ENCODE data around the gene CRTC2.

The CRTC2 gene

DNA sequence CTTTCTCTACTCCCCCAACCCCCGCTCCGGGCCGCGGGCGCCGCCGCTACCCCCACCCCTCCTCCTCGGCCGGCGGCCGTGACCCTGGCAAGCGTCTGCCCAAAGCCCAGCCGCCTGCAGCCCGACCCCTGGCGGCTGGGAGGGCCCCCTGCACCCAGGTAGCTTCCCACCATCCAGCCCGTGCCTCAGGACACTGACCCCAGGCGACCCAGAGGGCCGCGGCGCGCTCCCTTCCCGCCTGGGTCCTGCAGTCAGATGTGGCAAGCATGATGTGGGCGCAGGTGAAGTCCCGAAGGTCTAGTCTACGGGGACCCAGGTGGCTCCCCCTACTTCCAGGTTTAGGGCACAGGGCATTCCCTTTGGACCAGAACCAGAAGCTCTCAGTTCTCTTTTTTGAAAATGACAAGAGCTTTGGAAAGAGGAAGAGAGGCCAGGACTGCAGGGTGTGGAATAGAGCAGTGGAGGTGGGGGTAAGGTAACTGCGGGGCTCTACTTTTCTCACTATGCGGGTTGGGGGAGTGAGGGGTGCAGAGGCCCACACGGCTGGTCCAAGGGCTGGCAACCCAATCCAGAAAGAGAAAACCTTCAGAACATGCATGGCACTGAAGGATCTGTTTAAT lies 11.7 kb downstream of the CRTC2 start, which contains the start of gene DENND4B:
TSS of gene DENND4B (minus strand) at position 97 of the 620 bp plus-strand sequence. CDS start 2,344 bp downstream, outside the sequence.
- peak; percentile 71 for DNase-seq (ENCODE audit: low read depth)

DNA sequence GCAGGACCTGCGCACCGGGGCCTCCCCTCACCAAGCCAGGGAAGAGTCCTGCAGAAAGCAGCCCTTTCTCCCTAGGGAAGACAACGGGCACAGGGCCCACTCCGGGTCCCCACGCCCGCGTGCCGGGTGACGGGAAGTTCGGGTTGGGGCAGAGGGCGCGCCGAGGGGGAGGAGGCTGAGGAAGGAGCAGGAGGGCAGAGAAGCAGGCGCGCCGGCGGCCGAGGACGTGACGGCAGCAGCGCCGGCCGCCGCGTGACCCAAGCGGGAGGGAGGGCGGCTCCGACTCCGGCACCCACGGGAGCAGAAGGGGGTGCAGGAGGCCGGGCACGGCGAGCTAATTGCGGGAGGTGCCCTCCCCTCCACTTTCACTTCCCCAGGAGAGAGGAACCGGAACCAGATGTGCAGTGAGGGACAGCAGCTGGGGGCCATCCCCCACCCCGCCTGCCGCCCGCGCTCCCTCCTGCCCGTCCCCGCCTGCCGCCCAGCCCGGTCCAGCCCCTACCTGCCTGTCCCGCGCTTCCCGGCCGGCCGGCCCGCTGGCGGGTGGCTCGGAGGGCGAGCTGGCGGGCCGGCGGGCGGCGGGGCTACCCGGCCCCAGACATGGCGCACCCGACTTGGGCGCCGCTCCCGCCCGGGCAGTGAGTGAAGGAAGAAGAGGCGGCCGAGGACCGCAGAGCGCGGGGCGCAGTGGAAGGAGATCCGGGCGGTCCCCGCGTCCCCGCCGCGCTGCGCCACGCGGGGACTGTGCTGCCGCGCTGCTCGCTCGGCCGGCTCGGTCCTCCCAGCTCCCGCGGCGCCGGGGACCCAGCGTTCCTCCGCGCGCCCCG lies 12.4 kb downstream of the CRTC2 start:
- DNase-seq (ENCODE audit: low read depth): peak; percentile 74

DNA sequence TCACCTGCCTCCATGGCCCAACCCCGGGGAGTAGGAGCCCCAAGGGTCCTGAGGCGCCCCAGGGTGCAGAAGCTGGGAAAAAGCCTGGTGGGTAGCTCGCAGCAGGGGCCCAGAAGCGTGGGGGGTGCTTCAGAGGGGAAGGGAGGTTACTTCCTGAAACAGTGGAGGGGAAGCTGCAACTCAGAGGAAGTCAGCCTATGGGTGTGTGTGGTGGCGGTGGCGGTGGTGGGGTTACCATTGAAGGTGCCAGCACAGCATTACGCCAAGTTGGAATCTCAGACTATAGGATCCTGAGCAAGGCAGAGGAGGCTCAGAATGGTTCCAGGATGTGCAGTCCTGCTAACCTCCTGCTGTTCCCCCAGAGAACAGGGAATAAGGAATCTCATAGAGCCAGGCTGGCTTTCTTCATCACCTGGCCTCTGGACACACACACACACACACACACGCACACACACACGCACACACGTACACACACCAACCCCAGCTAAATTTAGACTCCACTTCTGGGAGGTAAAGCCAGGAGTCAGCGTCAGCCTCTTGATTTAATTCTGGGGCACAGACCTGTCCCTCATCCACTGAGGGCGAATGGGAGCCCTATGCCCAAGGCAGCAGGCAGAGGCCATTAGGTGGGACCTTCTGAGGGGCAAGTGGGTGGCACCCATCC lies 13.1 kb downstream of the CRTC2 start:
- peak; percentile 69 for DNase-seq (ENCODE audit: low read depth)

DNA sequence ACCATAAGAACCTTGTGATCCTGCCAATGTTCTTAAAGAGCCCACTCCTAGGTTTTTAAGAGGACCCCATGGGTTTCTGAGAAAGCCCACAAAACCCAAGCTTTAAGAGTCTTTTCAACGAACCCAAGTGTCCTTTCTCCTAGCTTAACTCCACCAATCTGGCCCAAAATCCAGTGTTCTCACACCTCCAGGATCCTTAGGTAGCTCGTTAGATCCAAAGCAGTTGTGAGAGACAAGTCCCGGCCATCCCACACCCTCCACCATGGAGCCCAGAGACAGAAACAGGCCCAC lies 13.6 kb downstream of the CRTC2 start:
- no peak for DNase-seq (ENCODE audit: low read depth)

DNA sequence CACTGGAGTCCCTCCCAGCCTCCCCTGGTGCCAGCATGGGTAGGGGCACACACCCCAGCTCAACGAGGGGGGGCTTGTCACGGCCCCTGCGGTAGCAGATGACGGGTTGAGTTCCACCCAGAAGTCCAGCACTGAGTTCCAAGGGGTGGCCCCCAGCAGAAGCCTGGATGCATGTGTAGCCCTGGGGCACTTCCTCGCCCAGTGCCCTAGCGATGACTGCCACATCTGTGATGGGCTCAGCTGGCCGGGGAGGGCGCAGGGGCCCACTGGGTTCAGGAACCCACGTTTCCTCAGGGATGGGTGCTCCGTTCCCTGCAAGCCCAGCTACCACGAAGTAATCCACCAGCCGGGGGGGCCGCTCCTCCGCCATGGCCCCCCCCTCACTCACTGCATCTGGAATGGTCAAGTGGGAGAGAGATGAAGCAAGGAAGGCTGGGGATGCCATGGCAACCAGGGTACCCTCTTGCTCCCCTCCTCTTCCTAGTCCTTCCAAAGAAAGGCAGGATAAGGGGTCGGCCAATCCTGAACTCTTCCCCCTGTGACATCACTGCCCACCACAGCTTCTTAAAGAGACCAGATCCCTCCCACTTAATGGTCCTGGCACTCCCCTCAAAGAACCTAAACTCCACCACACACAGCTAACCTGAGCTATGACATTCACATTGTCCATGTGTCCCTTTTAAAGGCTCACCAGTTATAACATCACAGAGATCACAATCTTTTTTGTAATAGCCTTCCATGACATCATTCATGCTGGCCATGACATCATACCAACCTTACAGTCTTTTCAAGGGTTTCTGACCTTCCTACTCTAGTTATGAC lies 14.2 kb downstream of the CRTC2 start:
- DNase-seq (ENCODE audit: low read depth): no peak

DNA sequence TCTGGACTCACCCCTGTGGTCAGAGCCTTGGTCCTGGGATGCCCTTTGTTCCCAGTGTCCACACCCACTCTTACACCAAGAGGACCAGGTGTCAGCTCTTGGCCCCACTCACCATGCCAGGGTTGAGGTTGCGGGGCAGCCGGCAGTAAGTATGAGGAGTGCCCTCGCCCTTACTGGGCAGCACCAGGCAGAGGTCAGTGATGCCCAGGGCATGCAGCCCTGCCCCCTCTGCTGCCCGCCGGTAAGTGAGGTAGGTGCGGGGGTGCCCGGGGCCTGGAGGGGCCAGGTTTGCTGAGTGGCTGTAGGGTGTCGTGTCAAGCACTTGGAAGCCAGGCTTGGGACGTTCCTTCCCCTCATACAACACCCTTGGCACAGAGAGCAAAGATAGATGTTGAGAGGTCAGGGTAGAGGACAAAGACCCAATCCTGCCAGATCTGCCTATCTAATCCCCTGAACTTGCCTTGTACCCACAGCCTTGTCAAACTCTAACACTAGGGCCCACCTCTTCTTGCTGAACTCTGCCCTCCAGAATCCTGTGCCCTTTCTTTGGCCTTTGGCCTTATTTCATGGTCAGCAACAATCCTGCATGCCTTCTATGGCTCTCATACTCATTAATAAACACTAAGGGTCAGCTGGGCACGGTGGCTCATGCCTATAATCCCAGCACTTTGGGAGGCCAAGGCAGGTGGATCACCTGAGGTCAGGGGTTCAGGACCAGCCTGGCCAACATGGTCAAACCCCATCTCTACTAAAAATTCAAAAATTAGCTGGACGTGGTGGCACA lies 15.5 kb downstream of the CRTC2 start:
- DNase-seq (ENCODE audit: low read depth): no peak

DNA sequence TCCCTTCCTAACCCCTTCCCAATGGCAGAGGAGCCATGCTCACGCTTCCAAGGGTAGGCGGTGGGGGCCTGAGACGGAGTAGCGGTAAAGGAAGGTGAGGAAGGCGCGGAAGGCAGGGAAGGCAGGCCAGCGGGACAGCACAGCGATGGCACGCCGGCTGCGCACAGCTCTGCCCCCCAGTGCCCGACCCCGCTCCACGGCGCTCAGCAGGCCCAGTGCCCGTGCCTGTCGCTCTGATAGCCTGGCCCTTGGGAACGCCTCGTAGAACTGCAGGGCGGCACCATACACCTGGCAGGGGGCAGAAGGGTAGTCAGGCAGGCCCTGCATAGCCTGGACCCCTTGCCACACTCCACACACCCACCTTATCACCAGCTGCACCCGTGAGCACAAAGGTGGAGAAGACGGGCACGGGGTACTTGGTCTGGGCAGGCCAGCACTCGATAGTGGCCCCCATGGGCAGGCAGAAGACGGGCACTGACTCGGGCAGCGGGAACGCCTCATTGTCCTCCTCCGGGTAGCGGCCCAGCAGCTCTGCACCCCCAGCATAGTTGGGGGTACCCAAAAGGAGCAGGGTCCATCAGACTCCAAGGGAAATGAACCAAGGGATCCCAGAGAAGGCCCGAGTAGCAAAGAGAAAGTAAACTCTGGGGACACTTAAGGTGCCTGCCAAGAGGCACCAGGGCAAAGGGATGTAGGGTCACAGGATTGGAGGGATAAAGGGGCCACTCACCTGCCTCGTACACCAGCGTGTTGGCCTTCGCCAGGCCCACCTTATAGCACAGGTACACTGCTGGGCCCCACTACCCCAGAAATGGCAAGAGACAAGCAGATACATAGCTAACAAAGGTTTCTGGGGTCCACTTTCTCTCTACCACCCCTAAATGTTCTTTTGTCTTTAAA lies 16.3 kb downstream of the CRTC2 start:
- DNase-seq (ENCODE audit: low read depth): no peak

GRCh38 chr1:153940756-153941155 lies 17.7 kb downstream of the CRTC2 start:
- no peak for DNase-seq (ENCODE audit: low read depth)

GRCh38 chr1:153939476-153939875 lies 18.9 kb downstream of the CRTC2 start:
- DNase-seq (ENCODE audit: low read depth): no peak

DNA sequence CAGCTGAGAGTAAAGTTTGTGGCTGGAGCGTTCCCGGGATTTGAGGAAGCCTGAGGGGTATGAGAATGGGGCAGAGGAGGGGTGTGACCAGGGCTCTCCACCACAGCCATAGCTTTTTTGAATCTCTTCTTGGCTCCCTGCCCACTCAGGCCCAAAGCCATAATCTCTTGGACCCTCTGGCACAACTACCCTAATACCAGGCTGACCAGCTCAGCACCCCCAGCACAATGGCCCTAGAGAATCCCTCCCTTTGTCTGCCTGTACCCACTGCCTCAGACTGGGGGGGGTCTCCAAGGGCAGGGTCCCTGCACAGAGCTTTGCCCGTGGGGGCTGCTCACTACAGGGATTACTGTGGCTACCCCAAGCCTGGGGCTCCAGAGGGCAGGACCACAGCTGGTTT lies 19.4 kb downstream of the CRTC2 start:
- no peak for DNase-seq (ENCODE audit: low read depth)

GRCh38 chr1:153937331-153937730 lies 21.1 kb downstream of the CRTC2 start:
- no peak for DNase-seq (ENCODE audit: low read depth)

DNA sequence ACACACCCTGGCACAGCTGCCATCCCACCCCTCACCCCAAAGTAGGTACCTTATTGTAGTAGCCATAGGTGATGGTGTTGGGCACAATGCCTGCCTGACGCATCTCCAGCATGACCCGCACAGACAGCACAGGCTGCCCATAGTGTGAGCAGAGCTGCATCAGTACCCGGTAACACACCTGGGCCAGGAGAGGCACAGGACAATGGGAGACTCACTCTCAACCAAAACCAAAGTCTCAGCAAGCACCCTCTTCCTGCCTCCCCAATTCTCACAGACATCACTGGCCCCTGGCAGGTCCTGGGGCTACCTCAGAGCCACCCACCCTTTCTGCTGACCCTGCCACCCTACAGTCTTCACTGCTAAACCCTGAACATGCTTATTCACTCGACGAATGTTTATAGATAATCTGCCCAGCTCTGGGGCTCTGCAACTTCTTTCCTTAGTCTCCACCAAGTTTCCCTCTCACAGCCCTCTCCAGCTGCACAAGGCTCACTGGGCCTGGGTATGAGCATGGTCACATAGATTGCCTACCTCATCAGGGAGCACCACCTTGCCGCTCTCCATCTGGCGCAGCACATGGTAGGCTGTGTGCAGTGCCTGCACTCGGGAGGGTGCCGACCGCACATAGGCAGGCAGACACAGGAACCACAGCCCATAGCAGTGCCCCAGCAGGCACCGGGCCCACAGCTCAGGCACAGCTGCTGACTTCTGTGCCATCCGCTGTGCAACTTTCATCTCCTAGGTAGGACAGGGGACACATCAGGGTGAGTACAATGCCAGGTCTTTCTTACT lies 22.2 kb downstream of the CRTC2 start:
- no peak for DNase-seq (ENCODE audit: low read depth)

- no peak for DNase-seq (ENCODE audit: low read depth)
Measured at GRCh38 chr1:153934746-153935145, 23.7 kb downstream of the CRTC2 start.

- DNase-seq (ENCODE audit: low read depth): no peak
Measured at GRCh38 chr1:153933955-153934354, 24.5 kb downstream of the CRTC2 start.

GRCh38 chr1:153933430-153933829 lies 25.0 kb downstream of the CRTC2 start:
- no peak for DNase-seq (ENCODE audit: low read depth)

- DNase-seq (ENCODE audit: low read depth): no peak
Measured at GRCh38 chr1:153932156-153933131, 26.0 kb downstream of the CRTC2 start.

- DNase-seq (ENCODE audit: low read depth): no peak
Measured at GRCh38 chr1:153929981-153930948, 28.1 kb downstream of the CRTC2 start.
